ENCODE data around the gene FPGS.
"Not testable (repeated sequence)": the region's sequence is repeated elsewhere in the genome, so short reads cannot be mapped to it uniquely, and the experiment has no call there.

FPGS gene

GRCh38 chr9:127802576-127803443 lies at the start of gene FPGS:
TSS of gene FPGS (plus strand) at chr9:127802882. CDS start at chr9:127802925, 43 bp downstream.
- peak; percentile 83 to 85 for DNase-seq

GRCh38 chr9:127753148-127753547 lies 49.5 kb upstream of the FPGS start:
- DNase-seq = no peak

GRCh38 chr9:127753622-127754021 lies 49.1 kb upstream of the FPGS start:
- no peak for DNase-seq

GRCh38 chr9:127754099-127755060 lies 48.3 kb upstream of the FPGS start:
- no peak for DNase-seq

- no peak for DNase-seq
These were observed 47.3 kb upstream of the FPGS start for GRCh38 chr9:127755061-127756060.

GRCh38 chr9:127756233-127756632 lies 46.4 kb upstream of the FPGS start:
- DNase-seq = no peak

- DNase-seq = not testable (repeated sequence)
These were observed 45.9 kb upstream of the FPGS start for GRCh38 chr9:127756776-127757175.

GRCh38 chr9:127758843-127759242 lies 43.8 kb upstream of the FPGS start:
- DNase-seq = no peak

GRCh38 chr9:127761061-127761460 lies 41.6 kb upstream of the FPGS start:
- DNase-seq = no peak

- no peak for DNase-seq
These were observed 41.2 kb upstream of the FPGS start for GRCh38 chr9:127761491-127761956.

GRCh38 chr9:127762111-127762676 lies 40.5 kb upstream of the FPGS start:
- peak in 1 of 2 donors; percentile 21 for DNase-seq

GRCh38 chr9:127763918-127764384 lies 38.7 kb upstream of the FPGS start:
- peak; percentile 43 to 45 for DNase-seq

GRCh38 chr9:127765418-127765817 lies 37.3 kb upstream of the FPGS start:
- no peak for DNase-seq

- no peak for DNase-seq
These were observed 35.3 kb upstream of the FPGS start for GRCh38 chr9:127767410-127767809.

GRCh38 chr9:127767909-127768331 lies 34.8 kb upstream of the FPGS start:
- no peak for DNase-seq

GRCh38 chr9:127768698-127769097 lies 34.0 kb upstream of the FPGS start:
- DNase-seq = no peak

GRCh38 chr9:127769101-127769500 lies 33.6 kb upstream of the FPGS start:
- no peak for DNase-seq

- DNase-seq = no peak
These were observed 32.6 kb upstream of the FPGS start for GRCh38 chr9:127769929-127770582.

GRCh38 chr9:127770583-127770904 lies 32.1 kb upstream of the FPGS start:
- DNase-seq = no peak

GRCh38 chr9:127770905-127771569 lies 31.6 kb upstream of the FPGS start:
- DNase-seq = peak; percentile 96 to 98
